Measurements from ENCODE around the gene OR6K2. TPM values are rescaled to one million over a fixed set of nuclear protein-coding genes. Genes with fewer than 3 reads are reported as not detected.

The OR6K2 gene
- total RNA-seq, 5 donors from 2014 or later (not counting 1 experiment from before 2014, with no cell fraction given): not detected

DNA sequence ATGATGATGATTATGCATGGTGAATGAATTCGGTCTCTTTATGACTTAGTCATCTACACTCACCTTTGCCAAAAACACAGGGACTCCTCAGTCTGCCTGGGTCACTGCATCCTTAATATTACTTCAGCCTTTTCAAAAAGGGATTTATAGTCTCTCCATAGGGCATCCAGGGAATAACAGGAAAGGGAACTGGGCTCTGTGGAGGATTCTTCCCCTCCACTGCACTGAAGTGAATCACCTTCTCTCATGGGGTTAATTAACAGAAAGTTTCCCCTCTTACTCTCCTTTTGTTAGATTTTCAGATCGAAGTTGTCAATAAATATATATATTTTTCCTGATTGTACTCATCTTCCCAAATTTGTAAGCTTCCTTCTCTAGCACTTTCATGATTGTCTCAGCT is 20.2 kb upstream of the OR6K2 start, which contains the start of gene OR6K3:
Gene OR6K3, minus strand, starts transcription at position 101 of the 400 bp plus-strand sequence. CDS start 2,605 bp downstream, outside the sequence.
- H3K9me3 Mint-ChIP-seq: no peaks in the 10 kb centered on the region
- Histone ChIP-seq H3K36me3 (ENCODE audit: control insufficient read depth in 2 of 2, extremely low read depth in 1 of 2, insufficient read depth in 1 of 2, low read length in 1 of 2) (no peaks in the 10 kb centered on the region), H3K9me3 (no peaks in the 10 kb centered on the region), H3K27me3 (replicated peaks in 1 of 2; ENCODE audit: control insufficient read depth in 2 of 2, extremely low read depth in 1 of 2, insufficient read depth in 2 of 2, low read length in 1 of 2) (no peaks in the 10 kb centered on the region), H3K4me3 (ENCODE audit: control insufficient read depth in 1 of 2, extremely low read depth in 1 of 2, low read length in 1 of 2) (no peak within 1 kb of the TSS), H3K4me1 (ENCODE audit: control insufficient read depth in 1 of 2, extremely low read depth in 1 of 2, insufficient read depth in 2 of 2, low read length in 2 of 2) (no peaks in the 10 kb centered on the region), H3K27ac (ENCODE audit: low read length) (no peak within 1 kb of the TSS)
- H3K4me1 Mint-ChIP-seq: no peaks in the 10 kb centered on the region
- no CpG with 5 or more reads among the region's 2 CpGs for WGBS (ENCODE audit: insufficient coverage)
- ChIA-PET POLR2A (no interaction called here), CTCF (no interaction called here)
- peaks cover 25 to 37% of the 10 kb centered on the region in 2 donors for H3K27me3 Mint-ChIP-seq
- H3K4me3 Mint-ChIP-seq: no peak within 1 kb of the TSS
- H3K36me3 Mint-ChIP-seq: no peaks in the 10 kb centered on the region
- DNase-seq (no peak), ATAC-seq (replicated peaks in 1 of 4) (no peak)
- H3K27ac Mint-ChIP-seq: no peak within 1 kb of the TSS

DNA sequence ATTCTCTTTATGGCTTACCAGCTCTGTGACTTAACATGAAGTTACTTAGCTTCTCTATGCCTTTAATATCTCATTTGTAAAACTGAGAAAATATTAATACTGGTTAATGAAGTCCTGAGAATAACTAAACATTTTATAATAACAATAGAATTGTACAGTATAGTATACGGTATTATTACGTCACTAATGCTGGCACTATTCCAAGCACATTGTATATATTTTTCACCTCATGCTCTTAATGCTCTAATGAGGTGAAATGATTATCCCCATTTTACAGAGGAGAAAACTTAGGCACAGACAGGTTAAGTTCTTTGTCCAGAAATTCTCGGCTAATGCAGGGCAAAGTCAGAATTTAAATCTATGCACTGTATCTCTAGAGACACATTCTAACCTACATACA is 19.2 kb upstream of the OR6K2 start:
- WGBS (ENCODE audit: insufficient coverage): no CpG with 5 or more reads among the region's 3 CpGs
- peaks cover 29 to 39% of the 10 kb centered on the region in 2 donors for H3K27me3 Mint-ChIP-seq
- POLR2A ChIA-PET: interaction anchor here in 1 of 2 donors (0.6 kb wide), 1 partner anchor 1341 kb away, joined by 3 read pairs; no protein-coding TSS in a partner anchor

DNA sequence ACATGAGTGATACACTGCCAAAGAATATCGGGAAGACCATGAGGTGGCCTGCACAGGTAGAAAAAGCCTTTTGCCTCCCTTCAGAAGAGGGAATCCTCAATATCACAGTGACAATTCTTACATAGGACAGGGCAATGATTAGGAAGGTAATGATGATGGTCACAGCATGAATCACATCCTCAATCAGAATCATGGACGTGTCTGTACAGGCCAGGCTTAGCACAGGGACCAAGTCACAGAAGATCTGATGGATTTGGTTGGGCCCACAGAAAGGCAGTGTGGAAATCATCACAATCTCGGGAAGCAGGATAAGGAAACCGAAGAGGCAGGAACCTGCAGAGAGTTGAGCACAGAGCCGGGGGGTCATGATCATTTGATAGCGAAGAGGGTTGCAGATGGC is 16.9 kb upstream of the OR6K2 start:
- H3K9me3 Mint-ChIP-seq: no peaks in the 10 kb centered on the region
- no peaks in the 10 kb centered on the region for H3K36me3 Mint-ChIP-seq
- CTCF ChIA-PET: no interaction called here
- H3K4me3 Mint-ChIP-seq: no peak overlapping the region
- no peak overlapping the region for H3K4me3 ChIP-seq (ENCODE audit: control insufficient read depth in 1 of 2, extremely low read depth in 1 of 2, low read length in 1 of 2)
- peaks cover 29 to 32% of the 10 kb centered on the region in 2 donors for H3K27me3 Mint-ChIP-seq
- DNase-seq: no peak
- no peaks in the 10 kb centered on the region for H3K9me3 ChIP-seq
- POLR2A ChIA-PET: no interaction called here
- no peak overlapping the region for H3K27ac Mint-ChIP-seq
- WGBS (ENCODE audit: insufficient coverage): 83% methylated on average over 5 of the region's 6 CpGs
- no peaks in the 10 kb centered on the region for H3K4me1 Mint-ChIP-seq
- ATAC-seq (replicated peaks in 1 of 4): no peak
- no peaks in the 10 kb centered on the region for H3K27me3 ChIP-seq (replicated peaks in 1 of 2; ENCODE audit: control insufficient read depth in 2 of 2, extremely low read depth in 1 of 2, insufficient read depth in 2 of 2, low read length in 1 of 2)
- H3K4me1 ChIP-seq (ENCODE audit: control insufficient read depth in 1 of 2, extremely low read depth in 1 of 2, insufficient read depth in 2 of 2, low read length in 2 of 2): no peaks in the 10 kb centered on the region
- no peak overlapping the region for H3K27ac ChIP-seq (ENCODE audit: low read length)
- no peaks in the 10 kb centered on the region for H3K36me3 ChIP-seq (ENCODE audit: control insufficient read depth in 2 of 2, extremely low read depth in 1 of 2, insufficient read depth in 1 of 2, low read length in 1 of 2)

More for the DNA sequence above, 19.2 kb upstream of the OR6K2 start:
- no peaks in the 10 kb centered on the region for H3K4me1 ChIP-seq (ENCODE audit: control insufficient read depth in 1 of 2, extremely low read depth in 1 of 2, insufficient read depth in 2 of 2, low read length in 2 of 2)
- Mint-ChIP-seq H3K4me3 (no peak overlapping the region), H3K36me3 (no peaks in the 10 kb centered on the region), H3K9me3 (no peaks in the 10 kb centered on the region), H3K4me1 (no peaks in the 10 kb centered on the region), H3K27ac (no peak overlapping the region)
- no peaks in the 10 kb centered on the region for H3K36me3 ChIP-seq (ENCODE audit: control insufficient read depth in 2 of 2, extremely low read depth in 1 of 2, insufficient read depth in 1 of 2, low read length in 1 of 2)
- DNase-seq: no peak
- no peak for ATAC-seq (replicated peaks in 1 of 4)
- CTCF ChIA-PET: no interaction called here
- H3K4me3 ChIP-seq (ENCODE audit: control insufficient read depth in 1 of 2, extremely low read depth in 1 of 2, low read length in 1 of 2): no peak overlapping the region
- no peak overlapping the region for H3K27ac ChIP-seq (ENCODE audit: low read length)
- H3K9me3 ChIP-seq: no peaks in the 10 kb centered on the region
- H3K27me3 ChIP-seq (replicated peaks in 1 of 2; ENCODE audit: control insufficient read depth in 2 of 2, extremely low read depth in 1 of 2, insufficient read depth in 2 of 2, low read length in 1 of 2): no peaks in the 10 kb centered on the region

GRCh38 chr1:158716335-158716734 is 15.9 kb upstream of the OR6K2 start:
- no peaks in the 10 kb centered on the region for H3K9me3 Mint-ChIP-seq
- CTCF ChIA-PET: no interaction called here
- Histone ChIP-seq H3K36me3 (ENCODE audit: control insufficient read depth in 2 of 2, extremely low read depth in 1 of 2, insufficient read depth in 1 of 2, low read length in 1 of 2) (no peaks in the 10 kb centered on the region), H3K4me1 (ENCODE audit: control insufficient read depth in 1 of 2, extremely low read depth in 1 of 2, insufficient read depth in 2 of 2, low read length in 2 of 2) (no peaks in the 10 kb centered on the region), H3K4me3 (ENCODE audit: control insufficient read depth in 1 of 2, extremely low read depth in 1 of 2, low read length in 1 of 2) (no peak overlapping the region), H3K27ac (ENCODE audit: low read length) (no peak overlapping the region), H3K9me3 (no peaks in the 10 kb centered on the region), H3K27me3 (replicated peaks in 1 of 2; ENCODE audit: control insufficient read depth in 2 of 2, extremely low read depth in 1 of 2, insufficient read depth in 2 of 2, low read length in 1 of 2) (no peaks in the 10 kb centered on the region)
- H3K4me3 Mint-ChIP-seq: no peak overlapping the region
- no peak for ATAC-seq (replicated peaks in 1 of 4)
- no peaks in the 10 kb centered on the region for H3K4me1 Mint-ChIP-seq
- WGBS (ENCODE audit: insufficient coverage): no CpG with 5 or more reads among the region's 1 CpG
- POLR2A ChIA-PET: no interaction called here
- H3K27ac Mint-ChIP-seq: no peak overlapping the region
- no peak for DNase-seq
- H3K36me3 Mint-ChIP-seq: no peaks in the 10 kb centered on the region
- H3K27me3 Mint-ChIP-seq: peaks cover 30 to 37% of the 10 kb centered on the region in 2 donors

DNA sequence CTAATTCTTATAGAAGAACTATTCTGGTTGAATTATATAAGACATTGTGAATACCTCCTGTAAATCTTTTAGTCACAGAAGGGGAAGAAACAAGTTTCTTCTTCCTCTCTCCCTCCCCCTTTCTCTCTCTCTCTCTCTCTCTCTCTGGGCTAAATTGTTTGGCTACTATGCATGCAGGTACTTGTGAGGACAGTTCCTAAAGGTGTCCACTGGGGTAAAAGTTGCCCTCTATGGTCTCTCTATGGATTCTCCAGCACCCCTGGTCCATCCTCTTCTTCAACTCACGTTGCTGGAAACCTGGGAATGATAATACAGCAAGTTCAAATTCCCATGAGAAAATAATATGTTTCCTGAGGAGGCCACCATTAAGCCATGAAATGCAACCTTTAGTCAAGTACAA is 14.3 kb upstream of the OR6K2 start:
- Mint-ChIP-seq H3K36me3 (no peaks in the 10 kb centered on the region), H3K27me3 (peaks cover 33 to 34% of the 10 kb centered on the region in 2 donors), H3K4me3 (no peak overlapping the region), H3K4me1 (no peaks in the 10 kb centered on the region), H3K9me3 (no peaks in the 10 kb centered on the region), H3K27ac (peak overlapping the region in 1 of 2 donors; percentile 44)
- H3K27ac ChIP-seq (ENCODE audit: low read length): no peak overlapping the region
- H3K4me3 ChIP-seq (ENCODE audit: control insufficient read depth in 1 of 2, extremely low read depth in 1 of 2, low read length in 1 of 2): no peak overlapping the region
- no peaks in the 10 kb centered on the region for H3K27me3 ChIP-seq (replicated peaks in 1 of 2; ENCODE audit: control insufficient read depth in 2 of 2, extremely low read depth in 1 of 2, insufficient read depth in 2 of 2, low read length in 1 of 2)
- DNase-seq (no peak), ATAC-seq (replicated peaks in 1 of 4) (no peak)
- POLR2A ChIA-PET: no interaction called here
- H3K9me3 ChIP-seq: no peaks in the 10 kb centered on the region
- CTCF ChIA-PET: no interaction called here
- WGBS (ENCODE audit: insufficient coverage): no CpG with 5 or more reads among the region's 1 CpG
- no peaks in the 10 kb centered on the region for H3K36me3 ChIP-seq (ENCODE audit: control insufficient read depth in 2 of 2, extremely low read depth in 1 of 2, insufficient read depth in 1 of 2, low read length in 1 of 2)
- H3K4me1 ChIP-seq (ENCODE audit: control insufficient read depth in 1 of 2, extremely low read depth in 1 of 2, insufficient read depth in 2 of 2, low read length in 2 of 2): no peaks in the 10 kb centered on the region

DNA sequence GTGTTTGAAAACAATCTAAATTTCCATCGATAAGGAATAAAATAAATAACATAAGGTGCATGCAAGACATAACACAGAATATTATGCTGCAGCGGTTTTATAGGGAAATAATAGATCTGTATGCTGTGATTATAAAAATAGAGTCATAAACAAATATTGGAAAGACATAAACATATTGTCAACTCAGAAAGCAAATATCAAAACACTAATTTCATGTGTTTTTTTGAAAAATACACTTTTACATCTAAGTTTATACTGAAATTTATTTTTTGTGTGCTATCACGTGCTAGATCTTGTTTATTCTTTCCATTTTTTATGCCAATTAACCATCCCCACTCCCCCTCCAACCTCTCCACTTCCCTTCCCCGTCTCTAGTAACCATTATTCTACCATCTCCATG is 10.6 kb upstream of the OR6K2 start:
- Mint-ChIP-seq H3K9me3 (no peaks in the 10 kb centered on the region), H3K36me3 (no peaks in the 10 kb centered on the region), H3K27me3 (peaks cover 13 to 27% of the 10 kb centered on the region in 2 donors), H3K4me3 (no peak overlapping the region), H3K4me1 (no peaks in the 10 kb centered on the region), H3K27ac (no peak overlapping the region)
- ChIA-PET POLR2A (no interaction called here), CTCF (no interaction called here)
- DNase-seq: no peak
- Histone ChIP-seq H3K4me1 (ENCODE audit: control insufficient read depth in 1 of 2, extremely low read depth in 1 of 2, insufficient read depth in 2 of 2, low read length in 2 of 2) (no peaks in the 10 kb centered on the region), H3K4me3 (ENCODE audit: control insufficient read depth in 1 of 2, extremely low read depth in 1 of 2, low read length in 1 of 2) (no peak overlapping the region), H3K9me3 (no peaks in the 10 kb centered on the region), H3K27ac (ENCODE audit: low read length) (no peak overlapping the region), H3K27me3 (replicated peaks in 1 of 2; ENCODE audit: control insufficient read depth in 2 of 2, extremely low read depth in 1 of 2, insufficient read depth in 2 of 2, low read length in 1 of 2) (no peaks in the 10 kb centered on the region), H3K36me3 (ENCODE audit: control insufficient read depth in 2 of 2, extremely low read depth in 1 of 2, insufficient read depth in 1 of 2, low read length in 1 of 2) (no peaks in the 10 kb centered on the region)
- WGBS (ENCODE audit: insufficient coverage): 50% methylated on average over 1 of the region's 4 CpGs
- no peak for ATAC-seq (replicated peaks in 1 of 4)

DNA sequence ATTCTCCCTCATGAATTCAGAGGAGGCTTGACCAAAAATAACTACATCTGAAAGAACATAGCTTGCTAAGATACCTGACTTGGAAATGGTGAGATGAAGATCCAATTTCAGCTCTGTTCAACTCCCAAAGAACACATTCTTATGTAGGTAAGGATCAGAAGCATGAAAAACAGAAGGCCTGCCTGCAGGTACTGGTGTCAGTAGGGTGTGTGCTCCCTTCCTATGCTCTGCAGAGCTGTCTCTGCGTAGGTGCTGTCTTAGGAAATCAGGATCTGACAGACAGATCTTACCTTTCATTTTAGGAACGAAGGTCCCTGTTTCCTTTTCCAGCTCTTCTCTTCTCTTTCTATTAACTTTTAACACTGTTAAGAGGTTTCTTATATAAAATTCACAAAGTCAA is 5.6 kb upstream of the OR6K2 start:
- Mint-ChIP-seq H3K9me3 (no peaks in the 10 kb centered on the region), H3K4me1 (no peaks in the 10 kb centered on the region), H3K4me3 (no peak overlapping the region), H3K36me3 (no peaks in the 10 kb centered on the region), H3K27me3 (peaks cover 3 to 5% of the 10 kb centered on the region in 2 donors), H3K27ac (no peak overlapping the region)
- POLR2A ChIA-PET: no interaction called here
- ATAC-seq (replicated peaks in 1 of 4) (no peak), DNase-seq (no peak)
- no peak overlapping the region for H3K27ac ChIP-seq (ENCODE audit: low read length)
- CTCF ChIA-PET: no interaction called here
- no peak overlapping the region for H3K4me3 ChIP-seq (ENCODE audit: control insufficient read depth in 1 of 2, extremely low read depth in 1 of 2, low read length in 1 of 2)
- H3K4me1 ChIP-seq (ENCODE audit: control insufficient read depth in 1 of 2, extremely low read depth in 1 of 2, insufficient read depth in 2 of 2, low read length in 2 of 2): no peaks in the 10 kb centered on the region
- no peaks in the 10 kb centered on the region for H3K36me3 ChIP-seq (ENCODE audit: control insufficient read depth in 2 of 2, extremely low read depth in 1 of 2, insufficient read depth in 1 of 2, low read length in 1 of 2)
- WGBS (ENCODE audit: insufficient coverage): no CpG with 5 or more reads among the region's 2 CpGs
- no peaks in the 10 kb centered on the region for H3K9me3 ChIP-seq
- no peaks in the 10 kb centered on the region for H3K27me3 ChIP-seq (replicated peaks in 1 of 2; ENCODE audit: control insufficient read depth in 2 of 2, extremely low read depth in 1 of 2, insufficient read depth in 2 of 2, low read length in 1 of 2)

All from T-cell (primary cell).